CD4-positive, alpha-beta T cell treated with Interleukin-15 for 1 hour (primary cell): ENCODE measurements around the gene SLC9A9.

Experiments
- DNase-seq: peaks from one replicate; pipeline ENCODE4 v3.0.0-alpha.2; 2020

The SLC9A9 gene

GRCh38 chr3:143343944-143344343, 504.3 kb downstream of the SLC9A9 start:
- no peak for DNase-seq

GRCh38 chr3:143343031-143343430, 505.2 kb downstream of the SLC9A9 start:
- no peak for DNase-seq

- DNase-seq = no peak
Measured at GRCh38 chr3:143339451-143339850, 508.8 kb downstream of the SLC9A9 start.

- DNase-seq = no peak
Measured at GRCh38 chr3:143337387-143337786, 510.9 kb downstream of the SLC9A9 start.

- no peak for DNase-seq
Measured at GRCh38 chr3:143334231-143334630, 514.0 kb downstream of the SLC9A9 start.

GRCh38 chr3:143333367-143333766, 514.9 kb downstream of the SLC9A9 start:
- DNase-seq = no peak

GRCh38 chr3:143332026-143332425, 516.2 kb downstream of the SLC9A9 start:
- DNase-seq = no peak

- no peak for DNase-seq
Measured at GRCh38 chr3:143331350-143331749, 516.9 kb downstream of the SLC9A9 start.

GRCh38 chr3:143330296-143330868, 517.9 kb downstream of the SLC9A9 start:
- DNase-seq = no peak

- no peak for DNase-seq
Measured at GRCh38 chr3:143329567-143330211, 518.6 kb downstream of the SLC9A9 start.

GRCh38 chr3:143328451-143328850, 519.8 kb downstream of the SLC9A9 start:
- DNase-seq = no peak

GRCh38 chr3:143326983-143327778, 521.1 kb downstream of the SLC9A9 start:
- no peak for DNase-seq

GRCh38 chr3:143321058-143321769, 527.1 kb downstream of the SLC9A9 start:
- no peak for DNase-seq

- no peak for DNase-seq
Measured at GRCh38 chr3:143315766-143316165, 532.5 kb downstream of the SLC9A9 start.

GRCh38 chr3:143314251-143315093, 533.8 kb downstream of the SLC9A9 start:
- no peak for DNase-seq

- no peak for DNase-seq
Measured at GRCh38 chr3:143313893-143314188, 534.4 kb downstream of the SLC9A9 start.

- no peak for DNase-seq
Measured at GRCh38 chr3:143313025-143313892, 535.0 kb downstream of the SLC9A9 start.

GRCh38 chr3:143311096-143311495, 537.2 kb downstream of the SLC9A9 start:
- DNase-seq = no peak

- no peak for DNase-seq
Measured at GRCh38 chr3:143309705-143310104, 538.6 kb downstream of the SLC9A9 start.

- DNase-seq = no peak
Measured at GRCh38 chr3:143307613-143308183, 540.6 kb downstream of the SLC9A9 start.

GRCh38 chr3:143306407-143306806, 541.9 kb downstream of the SLC9A9 start:
- no peak for DNase-seq
